ENCODE data around the gene LRCH3. TPM values are rescaled to one million over a fixed set of nuclear protein-coding genes. Genes with fewer than 3 reads are reported as not detected.

LRCH3 gene
- total and polyA plus RNA-seq, 9 of the 15 experiments (the other 6 are each of a cell fraction or from before 2014, with no cell fraction given): 4.6 to 75.3 (median 30.3) TPM

GRCh38 chr3:197820550-197821335 lies 29.7 kb downstream of the LRCH3 start:
- H4K20me1 ChIP-seq (replicated peaks; ENCODE audit: control insufficient read depth, insufficient read depth, low read length): no peaks in the 10 kb centered on the region
- in situ Hi-C loops (cut with MboI) (no loop called here), intact Hi-C loops (cut with micrococcal nuclease) (no loop called here)
- BruUV-seq (replicated peaks): no TSS peak
- no peak for FAIRE-seq
- no peak for DNase-seq (ENCODE audit: extremely low read depth in 1 of 4, low spot score in 3 of 4)
- peaks cover 4% of the 10 kb centered on the region; the same call in 2 of the 3 replicates for H3K79me2 ChIP-seq (ENCODE audit: control insufficient read depth, insufficient read depth, low read length)
- H3K36me3 ChIP-seq (ENCODE audit: control insufficient read depth, insufficient read depth, low read length): peaks cover 32% of the 10 kb centered on the region; the same call in 2 of the 3 replicates
- ChIA-PET POLR2A (interaction anchor here (0.7 to 2.3 kb wide), 3 partner anchors 10 to 27 kb away, joined by 3 to 14 read pairs (median 3); no protein-coding TSS in a partner anchor), CTCF (ENCODE audit: low intra/inter-chr PET ratio) (no interaction called here)
- no peak overlapping the region for H3K27ac ChIP-seq (ENCODE audit: extremely low read depth, low read depth, low read length)
- WGBS (ENCODE audit: insufficient coverage, low coverage, missing lambda C conversion rate): 71% methylated on average over 8 of the region's 8 CpGs
- peak overlapping the region in 1 of 2 experiments; percentile 20; a peak in 1 of 4 replicates for H3K9ac ChIP-seq (ENCODE audit: insufficient read depth in 1 of 2, low read depth in 2 of 2, low read length in 2 of 2)
- H3K27me3 ChIP-seq (ENCODE audit: control insufficient read depth in 2 of 2, insufficient read depth in 2 of 2, low read length in 2 of 2): no peaks in the 10 kb centered on the region
- H2AFZ ChIP-seq (ENCODE audit: low read depth, low read length): no peak overlapping the region
- H3K9me1 ChIP-seq (ENCODE audit: control insufficient read depth, insufficient read depth, low read length): no peaks in the 10 kb centered on the region
- H3K4me1 ChIP-seq (replicated peaks in 1 of 2; ENCODE audit: control insufficient read depth in 2 of 2, insufficient read depth in 2 of 2, low read length in 2 of 2): no peaks in the 10 kb centered on the region
- H3K4me2 ChIP-seq (ENCODE audit: insufficient read depth, low read length): no peak overlapping the region
- H3K9me3 ChIP-seq (replicated peaks; ENCODE audit: control insufficient read depth, insufficient read depth, low read depth, low read length): no peaks in the 10 kb centered on the region
- no peak overlapping the region for H3K4me3 ChIP-seq
- ATAC-seq: peak; percentile 45
- TF ChIP-seq CEBPZ (IDR thresholded peaks at IDR 0.05; ENCODE audit: borderline replicate concordance, low read depth, low read length): no peak
- TF ChIP-seq ZNF551 (CRISPR knock-in tag; IDR thresholded peaks at IDR 0.05): no peak
